ENCODE measurements around the gene PURB.
"Not testable (repeated sequence)": the region's sequence is repeated elsewhere in the genome, so short reads cannot be mapped to it uniquely, and the experiment has no call there.

Gene PURB

GRCh38 chr7:44849885-44850544, 35.3 kb downstream of the PURB start:
- no peak for DNase-seq

DNA sequence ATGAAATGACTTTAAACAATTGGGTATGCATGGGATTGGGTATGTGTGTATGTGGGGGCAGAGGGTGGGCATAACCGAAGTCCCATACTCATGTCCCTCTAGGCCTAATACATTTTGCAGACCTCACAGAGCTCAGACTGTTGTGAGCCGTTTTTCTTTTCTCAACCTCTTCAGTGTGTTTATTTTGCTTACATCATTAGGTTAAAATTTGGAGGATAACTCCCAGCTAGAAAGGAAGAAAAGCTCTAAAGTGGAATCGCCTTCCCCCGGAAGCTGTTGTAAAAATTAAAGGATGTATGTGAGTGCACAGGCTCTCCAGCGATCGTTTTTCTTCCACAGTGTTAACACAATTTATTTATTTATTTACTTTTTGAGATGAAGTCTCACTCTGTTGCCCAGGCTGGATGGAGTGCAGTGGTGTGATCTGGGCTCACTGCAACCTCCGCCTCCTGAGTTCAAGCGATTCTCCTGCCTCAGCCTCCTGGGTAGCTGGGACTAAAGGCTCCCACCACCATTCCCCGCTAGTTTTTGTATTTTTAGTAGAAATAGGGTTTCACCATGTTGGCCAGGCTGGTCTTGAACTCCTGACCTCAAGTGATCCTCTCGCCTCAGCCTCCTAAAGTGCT, 36.0 kb downstream of the PURB start:
- peak; percentile 52 for DNase-seq

GRCh38 chr7:44847920-44848634, 37.3 kb downstream of the PURB start, which contains the start of gene H2AZ2:
TSS of gene H2AZ2 (minus strand) at chr7:44848087. CDS start at chr7:44847971, 116 bp downstream.
- peak; percentile 100 for DNase-seq

- peak; percentile 92 for DNase-seq
Measured at GRCh38 chr7:44847509-44847919, 37.8 kb downstream of the PURB start.

DNA sequence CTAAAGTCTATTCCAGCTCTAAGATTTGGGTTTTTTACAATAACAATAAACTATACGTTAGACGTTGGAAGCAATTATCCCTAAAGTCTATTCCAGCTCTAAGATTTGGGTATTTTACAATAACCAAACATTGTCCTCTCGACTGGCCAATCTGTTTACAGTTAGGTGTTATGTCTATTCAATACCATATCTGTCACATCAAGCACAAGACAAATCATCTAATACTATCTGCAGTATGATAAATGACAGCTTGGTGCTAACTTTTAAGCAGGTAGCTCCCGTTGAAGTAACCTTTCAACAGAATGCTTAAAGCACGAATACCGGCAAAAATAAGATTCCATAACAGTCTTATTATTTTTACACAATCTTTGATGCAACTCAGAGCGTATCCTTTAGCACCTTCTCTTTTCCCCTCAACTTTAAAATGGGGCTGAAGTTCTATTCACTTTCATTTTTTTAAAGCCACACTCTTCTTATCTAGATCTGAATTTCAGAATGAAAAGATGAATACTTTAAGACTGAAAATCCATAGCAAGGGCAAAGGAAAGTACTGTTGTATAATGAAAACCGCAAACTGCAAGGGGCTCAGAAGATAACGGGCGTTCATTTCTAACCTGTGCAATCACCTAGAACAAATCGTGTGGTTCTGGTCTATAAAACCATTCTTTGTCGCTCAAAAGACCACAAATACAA, 38.4 kb downstream of the PURB start:
- DNase-seq, result no peak

GRCh38 chr7:44846390-44846789, 38.9 kb downstream of the PURB start:
- not testable (repeated sequence) for DNase-seq

DNA sequence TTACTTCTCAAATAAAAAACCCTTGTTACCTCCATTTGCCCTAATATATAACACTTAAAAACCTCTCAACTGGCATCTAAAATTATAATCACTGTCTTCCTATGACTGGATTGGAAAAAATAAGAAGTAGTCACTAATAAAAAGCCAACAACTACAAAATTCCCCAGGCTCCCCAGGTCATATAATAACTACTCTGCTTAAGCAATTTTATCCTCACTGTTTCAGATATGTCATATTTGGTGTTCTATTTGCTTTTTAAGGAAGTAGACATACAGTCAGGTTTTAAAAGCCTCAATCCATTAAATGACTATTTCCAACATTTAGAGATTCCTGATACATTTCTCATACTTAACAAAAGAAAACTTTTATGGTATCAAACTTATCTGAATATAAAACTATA, 39.9 kb downstream of the PURB start:
- DNase-seq, result no peak

GRCh38 chr7:44843440-44843839, 41.9 kb downstream of the PURB start:
- not testable (repeated sequence) for DNase-seq

GRCh38 chr7:44842675-44843074, 42.7 kb downstream of the PURB start:
- DNase-seq, result not testable (repeated sequence)

GRCh38 chr7:44838751-44839150, 46.6 kb downstream of the PURB start:
- DNase-seq, result no peak

GRCh38 chr7:44827567-44827966, 57.8 kb downstream of the PURB start:
- DNase-seq, result no peak

All from DMS79 treated with DMSO at 0.1 percent for 48 hours (cell line).